ENCODE data around the gene EXD3. TPM values are rescaled to one million over a fixed set of nuclear protein-coding genes. Genes with fewer than 3 reads are reported as not detected.

Gene EXD3
- polyA plus RNA-seq, 1 donor = 14.1 TPM

DNA sequence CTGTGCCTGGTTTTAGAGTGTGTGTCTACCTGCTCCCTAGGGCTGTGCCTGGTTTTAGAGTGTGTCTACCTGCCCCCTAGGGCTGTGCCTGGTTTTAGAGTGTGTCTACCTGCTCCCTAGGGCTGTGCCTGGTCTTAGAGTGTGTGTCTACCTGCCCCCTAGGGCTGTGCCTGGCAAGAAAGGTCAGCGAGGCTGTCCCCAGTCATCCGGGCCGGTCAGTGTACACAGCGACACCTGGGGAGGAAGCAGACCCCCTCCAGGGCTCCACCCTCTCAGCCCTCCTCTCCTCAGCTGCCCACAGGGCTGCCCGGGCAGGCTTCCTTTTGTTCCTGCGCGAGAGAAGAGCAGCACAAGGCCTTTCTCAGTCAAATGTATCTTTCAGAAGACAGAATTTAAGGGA is 125.0 kb downstream of the EXD3 start:
- DNase-seq = no peak

DNA sequence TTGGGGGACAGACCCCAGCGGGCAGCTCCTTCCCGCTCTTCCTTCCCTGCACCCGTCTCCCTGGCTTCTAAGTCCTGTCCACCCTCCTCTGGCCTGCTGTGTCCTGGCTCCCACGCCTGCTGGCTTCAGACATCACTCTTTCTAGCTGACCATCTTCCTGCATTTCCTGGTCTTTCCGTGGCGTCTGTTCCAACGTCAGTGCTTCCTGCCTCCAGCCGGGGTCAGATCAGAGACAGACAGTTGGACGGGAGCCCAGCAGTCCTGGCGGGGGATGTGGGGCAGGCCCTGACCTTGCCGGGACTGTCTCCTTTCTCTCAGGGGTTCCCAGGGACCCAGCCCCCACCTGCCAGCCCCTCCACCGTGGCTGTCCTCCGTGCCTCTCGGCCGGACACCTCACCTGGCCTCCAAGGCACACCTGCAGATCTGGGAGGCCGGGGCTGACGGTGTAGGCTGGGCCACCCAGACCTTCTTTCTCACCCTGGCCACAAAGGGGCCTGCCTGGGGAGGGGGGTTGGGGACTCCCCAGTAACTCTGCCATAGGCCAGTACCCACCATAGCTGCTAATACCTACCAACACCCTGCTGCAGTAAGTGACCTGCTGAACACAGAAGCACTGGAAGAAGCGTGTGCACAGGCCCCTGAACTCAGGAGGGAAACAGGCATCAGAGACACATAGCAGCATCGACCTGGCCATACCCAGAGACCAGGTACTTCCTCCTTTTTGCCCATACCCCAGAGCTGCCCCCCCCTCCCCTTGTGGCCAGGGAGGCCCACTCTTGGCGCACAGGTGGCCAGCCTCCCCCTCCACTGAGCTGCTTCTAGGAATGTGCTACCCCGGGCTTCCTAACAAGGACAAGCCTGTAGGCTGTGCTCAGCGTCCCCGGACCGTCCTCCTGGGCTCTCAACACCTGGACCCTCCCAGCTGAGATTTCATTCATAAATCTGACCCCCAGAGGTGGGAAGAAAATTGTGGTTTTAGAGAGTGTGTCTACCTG is 126.0 kb downstream of the EXD3 start:
- DNase-seq = no peak

GRCh38 chr9:137295849-137296669 is 126.9 kb downstream of the EXD3 start:
- DNase-seq = no peak

GRCh38 chr9:137295238-137295811 is 127.6 kb downstream of the EXD3 start:
- no peak for DNase-seq

DNA sequence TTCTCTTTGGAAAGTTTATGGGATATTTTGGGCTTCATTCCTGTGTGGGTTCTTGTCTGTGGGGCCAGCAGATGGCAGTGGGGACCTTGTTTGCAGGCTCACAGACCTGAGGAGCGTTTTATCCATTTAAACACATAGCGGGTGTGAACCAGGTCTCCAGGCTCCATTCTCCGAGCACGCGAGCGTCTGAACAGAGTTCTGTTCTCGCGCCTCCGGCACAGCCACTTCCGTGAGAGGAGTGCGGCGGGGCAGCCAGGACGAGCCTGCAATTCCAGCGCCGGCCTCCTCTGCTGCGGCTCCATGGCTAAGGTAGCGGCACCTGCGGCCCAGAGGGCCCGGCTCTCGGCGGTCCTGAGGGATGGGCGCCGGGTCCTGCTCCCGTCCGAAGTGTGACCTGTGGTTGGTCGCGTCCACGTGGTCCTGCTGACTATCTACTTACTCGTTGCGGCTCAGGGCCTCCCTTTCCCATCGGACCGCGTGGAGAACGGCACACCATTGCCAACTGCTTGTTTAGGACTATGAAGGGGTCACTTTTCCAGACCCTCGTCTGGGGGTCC is 128.2 kb downstream of the EXD3 start:
- no peak for DNase-seq

- no peak for DNase-seq
Observed at GRCh38 chr9:137294091-137294680, 128.8 kb downstream of the EXD3 start.

DNA sequence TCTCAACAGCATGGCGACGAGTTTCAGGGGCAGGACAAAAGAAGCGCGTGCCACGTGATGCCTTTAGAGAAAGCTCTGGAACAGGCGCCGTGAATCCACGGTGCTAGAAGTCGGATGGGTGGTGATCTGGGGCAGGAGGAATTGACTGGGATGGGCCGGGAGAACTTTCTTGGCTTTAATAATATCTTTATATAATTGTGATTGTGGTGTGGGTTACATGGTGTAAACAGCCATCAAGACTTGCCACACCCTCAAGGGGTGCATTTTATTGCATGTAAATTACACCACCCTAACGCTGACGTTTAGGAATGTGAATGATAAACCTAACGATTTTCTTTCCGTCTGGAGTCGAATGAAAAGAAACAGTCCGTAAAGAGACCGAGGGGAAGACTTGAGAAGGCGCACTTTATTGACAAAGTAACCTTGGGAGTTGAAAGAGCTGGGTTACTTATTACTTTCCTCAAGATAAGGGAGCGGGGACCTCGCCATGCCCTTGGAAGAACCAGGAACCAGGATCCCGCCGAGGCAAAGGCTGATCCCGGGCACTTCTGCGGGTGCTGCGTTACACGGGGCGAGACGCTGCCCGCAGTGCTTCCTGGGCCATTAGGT is 129.4 kb downstream of the EXD3 start:
- DNase-seq = no peak

- DNase-seq = no peak
Observed at GRCh38 chr9:137293094-137293481, 129.9 kb downstream of the EXD3 start.

DNA sequence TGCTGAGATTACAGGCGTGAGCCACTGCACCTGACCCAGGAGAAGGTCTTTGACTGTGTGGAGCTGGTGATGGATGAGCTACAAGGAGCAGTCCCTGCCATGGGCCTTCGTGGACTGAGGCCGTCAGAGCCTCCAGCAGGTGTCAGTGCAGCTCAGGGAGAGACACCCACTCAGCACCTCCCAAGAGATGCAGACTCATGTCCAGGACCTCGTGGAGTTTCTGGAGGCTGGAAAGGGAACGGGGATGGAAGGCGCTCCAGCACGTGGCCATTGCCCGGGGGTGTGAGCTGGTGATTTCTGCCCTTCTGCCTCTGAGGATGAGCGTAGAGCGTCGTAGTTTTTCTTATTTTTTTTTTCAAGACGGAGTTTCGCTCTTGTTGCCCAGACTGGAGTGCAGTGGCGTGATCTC is 136.0 kb downstream of the EXD3 start:
- no peak for DNase-seq

DNA sequence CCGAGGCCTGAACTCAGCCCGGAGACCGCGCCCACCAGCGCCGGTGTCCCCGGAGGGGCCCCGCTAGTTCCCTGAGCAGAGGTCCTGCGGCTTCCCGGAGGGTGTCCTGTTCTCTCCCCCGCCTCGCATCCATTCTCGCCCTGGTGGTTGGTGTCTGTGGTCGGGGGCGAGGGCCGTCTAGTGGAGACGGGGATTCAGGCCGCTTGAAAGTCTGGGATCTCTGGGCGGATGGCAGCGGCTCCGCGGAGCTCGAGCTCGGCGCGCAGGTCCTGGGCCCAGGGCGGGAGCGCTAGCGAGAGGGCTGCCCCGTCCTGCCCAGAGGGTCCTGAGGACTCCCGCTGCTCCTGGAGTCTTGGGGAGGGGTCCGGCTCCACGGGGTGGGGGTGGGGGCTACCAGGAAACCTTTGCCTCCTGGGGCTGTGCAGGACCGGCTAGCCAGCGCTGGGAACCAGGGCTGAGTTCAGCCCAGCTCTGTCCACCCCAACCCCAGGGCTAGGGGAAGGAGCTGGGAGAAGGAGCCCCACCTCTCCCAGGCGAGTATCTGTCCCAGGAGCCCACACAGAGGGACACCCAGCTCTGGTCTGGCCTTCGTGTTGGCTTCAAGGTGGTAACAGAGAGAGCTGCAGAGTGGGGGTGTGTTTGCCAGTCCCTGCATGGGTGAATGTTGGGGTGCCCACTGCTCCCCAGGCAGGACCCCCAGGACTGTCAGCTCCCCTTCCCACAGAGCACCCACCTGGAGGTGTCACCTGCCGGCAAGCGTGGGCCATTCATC is 141.4 kb downstream of the EXD3 start:
- DNase-seq = no peak

- DNase-seq = no peak
Observed at GRCh38 chr9:137280474-137281344, 142.3 kb downstream of the EXD3 start.

- DNase-seq = no peak
Observed at GRCh38 chr9:137279741-137280473, 143.1 kb downstream of the EXD3 start.

GRCh38 chr9:137278721-137279711 is 143.9 kb downstream of the EXD3 start:
- DNase-seq = no peak

- DNase-seq = no peak
Observed at GRCh38 chr9:137278061-137278701, 144.8 kb downstream of the EXD3 start.

- DNase-seq = no peak
Observed at GRCh38 chr9:137277329-137278041, 145.5 kb downstream of the EXD3 start, which contains the start of gene TOR4A. Gene TOR4A, plus strand, starts transcription at chr9:137277726. Its CDS starts 964 bp downstream, at chr9:137278690.
